Renal cortical epithelial cell (primary cell): ENCODE measurements around the gene GOLGA6L2. TPM values are rescaled to one million over a fixed set of nuclear protein-coding genes. Genes with fewer than 3 reads are reported as not detected.
"Not testable (repeated sequence)": the region's sequence is repeated elsewhere in the genome, so short reads cannot be mapped to it uniquely, and the experiment has no call there.

Experiments used
- DNase-seq: peaks from one replicate; pipeline ENCODE4 v3.0.0-alpha.2; 2011; ENCODE audit warnings: low read depth
- total RNA-seq: library from RNA; depleted of rRNA; stranded (reverse); fragments of >200 nt; gene quantifications from 2 replicates; pipeline ENCODE4 v1.2.3, GENCODE V29; 2014

Gene GOLGA6L2, protein sequence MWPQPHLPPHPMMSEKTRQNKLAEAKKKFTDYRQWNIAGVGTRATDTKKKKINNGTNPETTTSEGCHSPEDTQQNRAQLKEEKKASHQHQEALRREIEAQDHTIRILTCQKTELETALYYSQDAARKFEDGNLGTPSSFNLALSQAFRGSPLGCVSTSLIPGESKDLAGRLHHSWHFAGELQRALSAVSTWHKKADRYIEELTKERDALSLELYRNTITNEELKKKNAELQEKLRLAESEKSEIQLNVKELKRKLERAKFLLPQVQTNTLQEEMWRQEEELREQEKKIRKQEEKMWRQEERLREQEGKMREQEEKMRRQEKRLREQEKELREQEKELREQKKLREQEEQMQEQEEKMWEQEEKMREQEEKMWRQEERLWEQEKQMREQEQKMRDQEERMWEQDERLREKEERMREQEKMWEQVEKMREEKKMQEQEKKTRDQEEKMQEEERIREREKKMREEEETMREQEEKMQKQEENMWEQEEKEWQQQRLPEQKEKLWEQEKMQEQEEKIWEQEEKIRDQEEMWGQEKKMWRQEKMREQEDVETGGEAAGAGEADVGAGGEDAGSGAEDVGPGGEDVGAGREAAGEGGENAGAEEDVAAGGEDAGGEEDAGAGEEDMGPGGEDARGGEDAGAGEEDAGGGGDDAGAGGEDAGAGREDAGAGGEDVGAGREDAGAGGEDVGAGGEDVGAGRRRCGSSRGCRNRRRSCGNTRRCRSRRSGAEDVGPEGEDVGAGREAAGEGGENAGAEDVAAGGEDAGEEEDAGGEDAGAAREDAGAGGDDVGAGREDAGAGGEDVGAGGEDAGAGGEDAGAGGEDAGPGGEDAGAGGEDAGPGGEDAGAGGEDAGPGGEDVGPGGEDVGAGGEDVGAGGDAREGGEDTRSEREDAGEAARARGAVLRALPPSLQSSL
- not detected in 2 replicates for total RNA-seq

DNA sequence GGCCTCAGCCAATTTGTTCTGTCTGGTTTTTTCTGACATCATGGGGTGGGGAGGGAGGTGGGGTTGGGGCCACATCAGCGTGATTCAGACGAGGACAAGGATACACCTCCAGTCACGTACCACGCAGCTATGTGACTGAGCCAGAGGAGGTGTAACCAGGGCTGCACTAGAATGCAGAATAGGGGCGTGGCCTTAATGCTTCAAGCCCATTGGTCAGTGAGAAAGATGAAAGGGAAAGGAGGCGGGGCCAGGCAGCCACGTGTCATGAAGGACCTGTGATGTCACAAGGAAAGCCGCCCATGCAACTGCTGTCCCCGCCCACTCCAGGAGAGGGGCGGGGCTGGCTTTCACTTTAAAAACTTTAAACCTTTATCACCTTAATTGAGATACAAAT, at the start of gene GOLGA6L2:
Gene GOLGA6L2 (minus strand): TSS at position 137 of the 394 bp plus-strand sequence. CDS start 62 bp downstream, at position 75.
- DNase-seq, result no peak

DNA sequence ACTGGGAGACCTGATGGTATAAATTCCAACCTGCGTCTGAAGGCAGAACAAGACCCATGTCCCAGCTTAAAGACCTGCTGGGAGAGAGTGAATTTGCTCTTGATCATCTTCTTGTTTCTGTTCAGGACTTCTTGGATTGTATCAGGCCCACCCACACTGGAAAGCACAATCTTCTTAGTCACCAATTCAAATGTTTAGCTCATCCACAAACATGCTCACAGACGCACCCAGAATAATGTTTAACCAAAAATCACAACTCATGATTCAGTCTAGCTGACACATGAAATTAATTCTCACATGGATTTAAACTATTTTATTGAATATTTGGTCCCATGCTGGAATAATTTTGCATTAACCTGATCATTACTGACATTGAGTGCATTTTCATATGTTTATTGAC, 37.8 kb upstream of the GOLGA6L2 start:
- DNase-seq, result peak; percentile 1

DNA sequence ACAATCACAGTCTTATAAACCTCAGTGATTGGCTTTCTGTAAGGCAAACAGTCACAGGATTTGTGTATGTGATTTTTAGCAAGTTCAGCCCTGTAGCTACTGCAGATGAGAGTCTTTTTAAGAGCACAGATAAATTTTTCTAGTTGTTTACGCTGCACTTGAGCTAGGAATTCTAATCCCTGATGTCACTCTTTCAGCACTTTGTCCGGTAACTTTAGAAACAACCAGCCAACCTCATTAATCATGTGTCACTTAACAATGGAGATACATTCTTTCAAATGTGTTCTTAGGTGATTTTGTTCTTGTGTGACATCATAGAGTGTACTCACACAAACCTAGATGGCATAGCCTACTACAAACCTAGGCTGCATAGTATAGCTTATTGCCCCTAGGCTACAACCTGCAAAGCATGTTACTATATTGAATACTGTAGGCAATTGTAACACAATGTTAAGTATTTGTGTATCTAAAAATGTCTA, 36.8 kb upstream of the GOLGA6L2 start:
- peak; percentile 2 for DNase-seq

DNA sequence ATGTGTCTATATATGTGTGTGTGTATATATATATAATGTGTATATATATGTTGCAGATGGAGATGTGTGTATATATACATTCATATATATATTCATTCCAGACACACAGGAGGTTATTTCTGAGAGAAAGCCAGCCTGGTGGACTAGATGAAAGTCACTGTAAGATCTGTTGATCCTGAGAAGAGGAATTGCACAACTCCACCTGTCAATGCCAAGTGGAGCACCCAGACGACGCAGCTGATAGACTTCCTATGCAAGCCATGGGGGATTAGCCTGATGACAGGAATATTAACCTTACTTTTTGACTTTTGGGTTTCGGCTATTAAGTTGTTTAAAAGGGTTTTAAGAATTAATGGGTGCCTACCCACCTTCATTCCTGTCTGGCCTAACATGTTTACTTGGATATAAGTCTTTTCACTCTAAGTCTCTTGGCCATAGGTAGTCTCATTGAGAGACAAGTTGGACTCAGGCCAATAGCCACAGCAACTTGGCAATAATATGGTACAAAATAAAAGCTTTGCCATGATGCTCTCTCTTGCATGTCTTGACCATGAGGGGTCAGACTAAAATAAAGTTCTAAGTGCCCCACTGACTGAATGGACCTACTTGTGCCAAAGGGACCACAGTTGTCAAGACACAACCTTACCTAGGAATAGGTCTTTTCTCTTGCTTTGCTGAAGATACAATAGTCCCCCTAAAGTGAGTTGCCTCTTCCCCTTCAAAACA, 35.9 kb upstream of the GOLGA6L2 start:
- DNase-seq, result no peak

DNA sequence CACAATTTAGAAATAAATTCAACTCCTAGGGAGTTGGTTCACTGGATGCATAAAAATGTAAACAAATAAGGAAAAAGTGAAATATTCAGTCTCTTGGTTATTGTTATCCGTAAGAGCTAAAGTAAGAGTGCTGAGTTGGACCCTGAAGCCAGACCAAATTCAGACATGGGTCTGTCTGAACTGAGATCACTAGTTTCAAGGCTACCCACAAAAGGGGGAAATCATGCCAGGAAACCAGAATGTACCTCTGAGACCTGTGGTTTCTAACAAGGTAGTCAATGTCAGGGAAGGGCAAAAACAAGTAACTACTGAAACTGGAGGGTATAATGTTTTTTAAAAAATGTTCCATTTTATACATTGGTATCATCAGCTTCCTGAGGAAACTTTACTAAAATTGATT, 35.2 kb upstream of the GOLGA6L2 start:
- no peak for DNase-seq

DNA sequence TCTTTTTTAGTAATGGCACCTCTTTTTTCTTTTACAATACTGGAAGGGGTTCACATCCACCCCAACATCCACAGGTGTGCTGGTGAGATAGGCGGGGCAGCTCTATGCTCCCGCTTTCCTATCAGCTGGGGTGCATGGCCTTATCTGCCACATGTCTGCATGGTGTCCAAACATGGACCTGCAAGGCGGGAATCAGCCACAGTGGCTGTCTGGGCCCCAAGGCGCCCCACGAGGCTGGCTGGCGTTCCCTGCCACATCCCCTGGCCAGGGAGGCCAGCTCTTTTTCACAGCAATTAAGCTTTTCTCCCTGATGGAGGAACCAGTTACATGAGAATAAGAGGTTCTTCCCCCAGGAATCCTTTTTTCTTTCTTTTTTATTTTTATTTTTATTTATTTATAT, 30.9 kb upstream of the GOLGA6L2 start:
- no peak for DNase-seq

DNA sequence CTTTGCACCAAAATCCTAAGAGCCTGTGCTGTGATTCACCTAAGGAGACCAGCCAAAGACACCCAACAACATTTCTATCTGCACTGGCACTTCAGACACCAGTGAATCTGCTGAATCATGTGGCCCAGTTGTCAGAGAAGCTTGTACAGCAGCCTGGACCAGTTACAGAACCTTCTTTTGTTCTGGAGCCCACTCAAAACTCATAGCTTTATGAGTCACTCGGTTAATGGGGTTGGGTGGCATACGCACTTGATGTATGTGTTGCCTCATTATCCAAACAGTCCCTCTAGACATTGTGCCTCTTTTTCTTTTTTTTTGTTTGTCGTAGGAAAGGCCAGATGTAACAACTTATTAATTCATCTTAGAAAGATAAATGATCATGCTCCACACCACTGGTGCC, 25.6 kb upstream of the GOLGA6L2 start:
- no peak for DNase-seq

DNA sequence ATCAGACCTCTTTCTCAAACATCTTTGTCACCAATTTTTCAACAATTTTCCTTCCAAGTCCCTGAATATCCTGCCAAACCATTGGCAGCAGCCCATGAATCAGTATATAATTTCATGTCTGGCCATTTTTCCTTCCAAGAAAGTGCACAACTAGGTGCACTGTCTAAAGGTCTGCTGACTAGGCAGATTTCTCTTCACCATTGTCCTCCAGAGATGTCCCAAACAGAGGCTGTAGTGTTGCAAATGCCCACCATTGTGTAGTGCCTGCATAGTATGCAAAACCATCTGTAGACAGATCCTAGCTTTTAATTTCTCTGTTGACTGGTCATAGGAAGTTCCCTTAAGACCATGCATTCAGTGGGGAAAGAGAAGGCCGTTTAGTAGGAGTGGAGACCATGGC, 25.0 kb upstream of the GOLGA6L2 start:
- no peak for DNase-seq

DNA sequence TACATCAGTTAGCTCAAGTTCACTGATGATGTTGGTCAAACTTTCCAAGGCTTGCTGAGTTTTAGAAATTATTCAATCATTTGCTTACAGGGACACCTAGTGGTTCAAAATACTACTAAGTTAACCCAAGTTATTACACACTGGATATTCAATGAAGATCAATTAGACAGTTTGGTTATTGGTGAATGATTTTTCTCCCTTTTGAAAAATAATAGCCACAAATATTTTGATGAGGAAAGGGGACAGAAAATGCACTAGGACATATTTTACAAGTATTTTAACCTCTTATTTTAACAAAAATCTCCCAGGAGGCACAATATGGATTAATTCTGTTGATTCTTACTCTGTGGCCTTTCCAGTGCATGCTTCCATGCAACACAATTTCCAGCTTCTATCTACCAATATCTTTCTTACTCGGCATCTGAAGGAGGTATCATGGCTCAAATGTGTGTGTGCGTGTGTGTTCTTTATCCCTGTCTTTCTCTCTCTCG, 20.1 kb upstream of the GOLGA6L2 start:
- DNase-seq, result peak; percentile 47

DNA sequence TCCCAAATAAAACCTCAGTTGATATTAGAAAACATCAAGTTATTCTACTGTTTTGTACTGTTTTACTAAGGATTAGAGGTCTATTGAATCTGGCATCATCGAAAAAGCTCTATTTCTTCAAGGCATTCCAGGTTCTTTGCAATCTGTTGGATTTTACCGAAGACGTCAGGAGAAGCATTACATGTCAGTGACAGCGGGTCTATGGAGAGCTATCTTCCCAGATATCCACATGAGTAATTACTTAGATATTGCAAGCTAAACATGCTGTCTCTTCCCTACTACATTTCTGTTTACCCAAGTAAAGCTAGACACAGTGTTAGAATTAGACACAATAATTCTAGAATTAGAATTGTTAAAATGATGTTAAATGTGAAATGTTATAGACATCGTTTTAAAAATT, 10.8 kb upstream of the GOLGA6L2 start:
- DNase-seq, result no peak

DNA sequence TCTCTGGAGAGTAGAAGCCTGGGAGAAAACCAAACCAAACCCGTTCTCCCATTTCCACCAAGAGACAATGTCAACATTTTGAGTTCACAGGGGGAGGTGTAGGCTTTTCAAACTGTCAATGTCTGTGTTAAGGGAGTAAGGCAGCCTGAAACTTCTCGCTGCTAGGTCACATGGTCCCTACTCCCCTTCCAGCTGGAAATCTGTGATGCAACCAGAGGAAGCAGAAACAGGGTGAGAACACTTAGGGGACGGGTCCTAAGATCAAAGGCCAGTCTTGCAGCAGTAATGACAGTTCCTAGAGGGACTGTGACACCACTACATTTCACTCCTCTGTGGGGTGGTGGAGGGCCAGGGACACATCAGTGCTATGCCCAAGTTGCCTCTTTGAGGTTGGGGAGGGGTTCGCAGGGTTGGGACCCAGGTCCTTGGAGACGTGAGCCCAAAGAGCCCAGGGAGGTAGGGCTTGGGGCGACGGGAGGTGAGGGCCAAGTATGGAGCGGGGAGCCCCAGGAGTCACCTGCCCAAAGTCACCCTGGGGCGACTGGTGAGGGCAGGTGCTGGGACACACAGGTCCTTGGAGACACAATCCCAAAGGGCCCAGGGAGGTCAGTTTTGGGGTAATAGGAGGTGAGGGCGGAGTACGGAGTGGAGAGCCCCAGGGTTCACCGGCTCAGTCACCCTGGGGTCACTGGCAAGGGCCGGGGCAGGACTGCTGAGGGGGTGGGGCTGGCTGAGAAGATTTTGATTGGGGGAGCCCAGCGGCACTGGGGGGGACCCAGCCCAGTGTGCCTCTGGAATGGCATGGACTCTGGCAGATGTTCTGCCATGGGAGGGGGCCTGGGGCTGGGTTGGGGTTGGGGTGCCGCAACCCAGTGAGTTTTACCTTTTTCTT, 582 bp downstream of the GOLGA6L2 start:
- no peak for DNase-seq

DNA sequence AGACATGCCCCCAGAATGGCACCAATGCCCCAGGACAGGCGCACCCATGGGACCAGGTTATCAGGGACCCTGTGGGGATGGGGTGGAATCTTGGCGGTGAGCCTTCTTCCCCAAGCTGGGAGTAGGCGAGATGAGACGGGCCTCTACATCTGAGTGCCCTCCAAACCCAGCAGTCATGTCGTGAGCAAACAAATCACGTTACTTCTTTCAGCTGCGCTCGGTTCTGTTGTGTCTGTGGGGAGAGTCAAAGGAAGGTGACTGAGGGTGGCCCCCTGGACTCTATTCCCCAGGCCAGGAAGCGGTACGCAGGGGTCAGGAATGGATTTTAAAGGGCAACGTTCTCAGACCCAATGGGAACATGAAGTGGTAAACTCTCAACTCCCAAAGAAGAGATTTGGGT, 2.8 kb downstream of the GOLGA6L2 start:
- DNase-seq, result no peak

DNA sequence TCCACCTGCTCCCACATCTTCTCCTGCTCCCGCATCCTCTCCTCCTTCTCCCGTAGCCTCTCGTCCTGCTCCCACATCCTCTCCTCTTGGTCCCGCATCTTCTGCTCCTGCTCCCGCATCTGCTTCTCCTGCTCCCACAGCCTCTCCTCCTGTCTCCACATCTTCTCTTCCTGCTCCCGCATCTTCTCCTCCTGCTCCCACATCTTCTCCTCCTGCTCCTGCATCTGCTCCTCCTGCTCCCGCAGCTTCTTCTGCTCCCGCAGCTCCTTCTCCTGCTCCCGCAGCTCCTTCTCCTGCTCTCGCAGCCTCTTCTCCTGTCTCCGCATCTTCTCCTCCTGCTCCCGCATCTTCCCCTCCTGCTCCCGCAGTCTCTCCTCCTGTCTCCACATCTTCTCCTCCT, 5.8 kb downstream of the GOLGA6L2 start:
- DNase-seq, result no peak

DNA sequence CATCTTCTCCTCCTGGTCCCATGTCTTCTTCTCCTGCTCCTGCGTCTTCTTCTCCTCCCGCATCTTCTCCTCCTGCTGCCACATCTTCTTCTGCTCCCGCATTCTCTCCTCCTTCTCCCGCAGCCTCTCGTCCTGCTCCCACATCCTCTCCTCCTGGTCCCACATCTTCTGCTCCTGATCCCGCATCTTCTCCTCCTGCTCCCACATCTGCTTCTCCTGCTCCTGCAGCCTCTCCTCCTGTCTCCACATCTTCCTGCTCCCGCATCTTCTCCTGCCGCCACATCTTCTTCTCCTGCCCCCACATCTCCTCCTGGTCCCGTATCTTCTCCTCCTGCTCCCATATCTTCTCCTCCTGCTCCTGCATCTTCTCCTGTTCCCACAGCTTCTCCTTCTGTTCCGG, 6.4 kb downstream of the GOLGA6L2 start:
- DNase-seq, result no peak

DNA sequence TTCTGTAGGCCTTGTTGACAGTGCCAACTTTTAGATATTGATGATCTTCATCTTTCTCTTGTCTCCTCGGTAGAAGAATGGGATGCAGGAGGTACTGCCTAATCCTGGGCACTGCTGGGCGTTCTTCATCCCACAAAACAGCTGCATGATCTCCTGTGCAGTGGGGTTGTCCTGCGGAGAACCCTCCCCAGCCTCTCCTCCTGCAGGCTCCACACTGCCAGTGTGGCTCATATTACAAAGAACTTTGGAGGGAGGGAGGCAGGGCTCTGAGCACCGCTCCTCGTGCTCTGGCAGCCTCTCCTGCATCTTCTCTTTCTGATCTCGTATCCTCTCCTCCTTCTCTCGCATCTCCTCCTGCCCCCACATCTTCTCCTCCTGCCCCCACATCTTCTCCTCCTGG, 7.5 kb downstream of the GOLGA6L2 start:
- DNase-seq, result no peak

DNA sequence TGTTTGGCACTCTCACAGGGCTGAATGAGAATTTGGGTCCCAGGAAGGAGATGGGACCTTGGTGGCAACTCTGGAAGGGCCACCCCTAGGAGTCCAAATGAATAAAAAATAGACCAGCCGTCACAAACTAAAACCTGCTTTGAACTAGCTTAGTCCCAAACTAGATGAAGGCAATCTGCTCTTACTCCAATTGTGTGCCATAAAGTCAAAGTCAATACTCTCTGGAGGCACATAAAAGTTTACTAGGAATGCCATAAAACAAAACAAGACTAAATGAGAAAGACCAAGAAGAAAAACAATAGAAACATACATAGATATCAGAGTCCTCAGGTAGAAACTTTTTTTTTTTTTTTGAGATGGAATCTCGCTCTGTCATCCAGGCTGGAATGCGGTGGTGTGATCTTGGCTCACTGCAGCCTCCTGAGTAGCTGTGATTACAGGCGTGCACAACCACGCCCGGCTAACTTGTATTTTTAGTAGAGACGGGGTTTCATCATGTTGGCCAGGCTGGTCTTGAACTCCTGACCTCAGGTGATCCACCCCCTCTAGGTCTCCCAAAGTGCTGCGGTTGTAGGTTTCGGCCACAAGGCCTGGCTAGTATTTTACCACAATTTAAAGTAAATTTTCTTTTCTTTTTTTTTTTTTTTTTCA, 8.1 kb downstream of the GOLGA6L2 start:
- DNase-seq, result no peak

DNA sequence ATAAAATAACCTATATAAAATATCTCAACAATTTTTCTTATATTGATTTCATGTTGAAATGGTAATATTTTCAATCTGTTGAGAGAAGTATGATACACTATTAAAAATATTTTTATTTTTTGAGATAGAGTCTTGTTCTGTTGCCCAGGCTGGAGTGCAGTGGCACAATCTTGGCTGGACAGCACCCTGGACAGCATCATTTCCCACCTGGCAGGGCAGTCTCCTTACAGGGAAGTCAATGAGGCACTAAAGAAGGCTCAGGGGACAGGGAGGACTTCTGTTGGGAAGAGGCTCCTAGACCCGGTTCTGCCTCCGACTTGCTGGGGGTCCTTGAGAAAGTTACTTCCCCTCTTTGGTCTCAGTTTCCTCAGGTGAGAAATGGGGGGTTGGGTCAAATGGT, 9.4 kb downstream of the GOLGA6L2 start:
- DNase-seq, result no peak

DNA sequence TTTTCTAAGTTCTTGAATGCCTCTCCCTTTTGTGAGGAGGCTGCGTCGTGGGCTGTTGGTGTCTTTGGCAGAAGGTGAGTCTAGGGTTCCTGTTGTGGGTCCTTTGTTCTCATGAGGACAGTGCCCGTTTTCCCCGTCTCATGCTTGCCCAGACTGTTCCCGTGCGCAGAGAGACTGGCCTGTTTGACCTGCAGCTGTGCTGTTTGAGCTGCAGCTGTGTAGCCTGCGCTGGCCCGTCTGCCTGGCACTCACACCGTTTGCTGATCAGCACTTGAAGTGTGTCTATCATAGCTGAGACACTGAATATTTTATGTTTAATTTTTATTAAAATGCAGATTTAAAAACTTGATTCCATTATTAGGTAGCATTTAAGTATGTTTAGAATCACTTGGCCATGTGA, 9.9 kb downstream of the GOLGA6L2 start:
- no peak for DNase-seq

DNA sequence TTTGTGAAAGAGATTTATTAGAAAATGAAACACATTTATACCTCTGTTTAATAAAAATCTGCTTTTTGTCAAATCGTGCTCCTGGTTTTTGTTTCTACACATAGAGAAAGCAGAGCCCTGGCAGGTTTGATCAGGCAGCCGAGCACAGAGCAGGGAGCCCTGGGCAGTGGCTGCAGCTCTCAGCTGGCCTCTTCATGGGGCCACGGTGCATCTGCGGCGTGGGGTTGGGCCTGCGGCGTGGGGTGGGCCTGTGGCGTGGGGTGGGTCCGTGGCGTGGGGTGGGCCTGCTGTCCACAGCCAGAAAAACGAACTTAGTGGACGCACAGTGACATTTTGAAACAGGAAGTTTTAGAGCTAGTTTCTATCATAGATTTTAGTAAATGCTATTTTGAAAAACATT, 10.6 kb downstream of the GOLGA6L2 start:
- DNase-seq, result no peak

DNA sequence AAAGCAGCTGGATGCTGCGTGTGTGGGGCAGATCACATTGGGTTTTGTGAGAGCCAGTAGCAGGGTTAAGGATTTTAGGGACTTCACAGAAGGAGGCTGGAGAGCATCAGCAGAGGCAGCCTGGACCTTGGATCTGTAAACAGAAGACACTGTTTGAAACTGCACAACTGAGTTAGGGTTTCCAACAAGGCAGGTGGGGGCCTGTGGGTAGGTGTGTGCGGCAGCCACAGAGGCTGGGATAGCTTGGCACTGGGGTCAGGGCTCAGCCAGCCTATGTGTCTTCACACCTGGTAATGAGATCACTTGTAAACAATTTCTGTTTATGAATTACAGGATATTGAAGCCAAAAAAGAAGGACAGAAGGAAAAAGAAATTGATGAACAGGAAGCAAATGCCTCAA, 12.3 kb downstream of the GOLGA6L2 start:
- not testable (repeated sequence) for DNase-seq
